NAMALWA (cell line): ENCODE measurements around the gene FZD2.
"Not testable (repeated sequence)": the region's sequence is repeated elsewhere in the genome, so short reads cannot be mapped to it uniquely, and the experiment has no call there.

ENCODE experiments used
- DNase-seq: peaks from one replicate; pipeline ENCODE4 v3.0.0-alpha.2; 2015; ENCODE audit warnings: low spot score

FZD2 gene

DNA sequence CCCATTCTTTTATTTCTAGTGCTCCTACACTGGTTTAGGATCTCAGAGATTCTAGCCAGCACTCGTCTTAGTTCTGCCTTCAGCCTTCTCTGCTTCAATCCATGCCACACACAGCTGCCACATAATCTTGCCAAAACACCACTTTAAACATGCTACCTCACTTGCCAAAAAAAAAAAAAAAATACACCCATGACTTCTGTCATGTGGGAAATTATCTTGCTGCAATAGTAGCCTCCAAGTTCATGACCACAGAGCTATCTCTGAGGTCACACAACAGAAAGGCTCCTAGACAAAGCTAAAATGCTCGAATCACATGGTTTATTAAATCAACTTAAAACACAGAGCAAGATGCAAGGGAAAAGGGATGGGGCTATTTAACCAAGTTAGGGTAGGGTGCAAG is 18.1 kb downstream of the FZD2 start:
- DNase-seq = no peak

DNA sequence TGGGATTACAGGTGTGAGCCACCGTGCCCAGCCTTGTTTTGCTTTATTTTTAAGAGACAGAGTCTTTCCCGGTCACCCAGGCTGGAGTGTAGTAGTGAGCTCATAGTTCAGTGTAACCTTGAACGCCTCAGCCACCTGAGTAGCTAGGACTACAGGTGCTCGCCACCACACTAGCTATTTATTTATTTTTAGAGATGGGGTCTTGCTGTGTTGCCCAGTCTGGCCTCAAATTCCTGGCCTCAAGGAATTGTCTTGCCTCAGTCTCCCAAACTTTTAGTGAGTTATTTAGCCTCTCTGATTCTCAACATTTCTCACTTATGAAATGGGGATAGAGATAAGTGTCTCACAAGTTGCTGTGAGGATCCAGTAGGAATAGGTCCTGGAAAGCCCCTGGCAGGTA is 21.7 kb downstream of the FZD2 start:
- no peak for DNase-seq

DNA sequence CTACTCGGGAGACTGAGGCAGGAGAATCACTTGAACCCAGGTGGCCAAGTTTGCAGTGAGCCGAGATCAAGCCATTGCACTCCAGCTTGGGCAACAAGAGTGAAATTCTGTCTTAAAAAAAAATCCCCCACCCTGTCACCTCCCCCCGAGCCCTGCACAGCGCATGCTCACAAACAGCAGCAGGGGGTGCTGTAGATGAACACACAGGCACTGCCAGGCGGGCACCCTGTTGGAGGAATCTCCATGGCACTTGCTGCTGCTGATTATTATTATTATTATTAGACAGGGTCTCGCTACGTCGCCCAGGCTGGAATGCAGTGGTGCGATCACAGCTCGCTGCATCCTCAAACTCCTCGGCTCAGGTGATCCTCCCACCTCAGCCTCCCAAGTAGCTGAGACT is 24.6 kb downstream of the FZD2 start:
- peak; percentile 60 for DNase-seq

DNA sequence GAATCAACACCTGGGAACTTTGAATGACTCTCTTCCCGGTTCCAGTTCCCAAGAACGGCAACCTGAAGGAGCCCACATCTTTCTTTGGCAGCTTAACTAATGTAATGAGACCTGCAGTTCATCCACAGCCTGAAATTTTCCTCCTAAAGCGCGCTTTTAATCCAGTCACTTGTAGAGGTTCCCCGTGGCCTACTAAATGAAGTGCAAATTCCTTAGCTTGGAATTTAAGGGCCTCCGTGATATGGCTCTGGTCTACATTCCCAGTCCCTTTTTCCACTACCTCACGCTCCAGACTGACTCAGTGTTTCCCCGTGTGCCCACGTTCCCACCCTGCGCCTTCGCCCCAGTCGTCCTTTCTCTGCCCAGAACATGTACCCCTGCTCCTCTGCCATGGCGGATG is 27.2 kb downstream of the FZD2 start:
- no peak for DNase-seq

DNA sequence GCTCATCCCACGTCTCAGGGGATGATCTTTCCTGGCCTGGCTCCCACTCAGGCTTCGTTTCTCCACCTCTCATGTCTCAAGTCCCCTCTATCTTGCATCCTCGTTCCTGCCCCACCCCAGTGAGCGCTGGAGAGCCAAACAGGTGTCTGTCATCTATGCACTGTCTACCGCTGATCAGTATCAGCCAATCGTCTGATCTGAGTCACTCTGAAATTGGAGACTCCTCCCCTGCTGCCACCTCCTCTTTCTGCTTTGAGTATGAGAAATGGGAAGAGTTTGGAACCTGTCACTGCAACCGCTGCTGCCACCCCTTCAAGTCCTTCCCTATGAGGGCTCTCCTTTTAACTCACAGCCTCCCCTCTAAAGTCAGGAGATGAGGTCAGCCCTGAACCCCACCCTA is 28.0 kb downstream of the FZD2 start:
- DNase-seq = no peak

DNA sequence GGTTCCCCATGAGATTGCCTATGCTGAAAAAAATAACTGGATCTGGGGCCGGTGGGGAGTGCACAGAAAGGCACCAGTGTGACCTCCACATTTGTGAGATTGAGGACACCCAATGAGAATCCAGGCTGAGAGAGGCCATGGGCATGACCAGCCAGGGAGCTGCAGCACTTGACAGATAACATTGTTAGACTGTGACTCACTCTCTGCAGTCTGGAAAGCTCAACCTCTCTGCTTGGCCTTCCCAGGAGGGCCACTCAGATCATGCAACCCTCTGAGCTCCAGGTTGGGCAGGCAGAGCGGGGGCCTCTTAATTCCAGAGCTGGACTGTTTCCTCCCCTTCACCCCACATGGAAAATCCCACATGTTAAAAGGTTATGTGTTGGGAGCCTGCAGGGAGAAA is 30.1 kb downstream of the FZD2 start:
- DNase-seq = no peak

DNA sequence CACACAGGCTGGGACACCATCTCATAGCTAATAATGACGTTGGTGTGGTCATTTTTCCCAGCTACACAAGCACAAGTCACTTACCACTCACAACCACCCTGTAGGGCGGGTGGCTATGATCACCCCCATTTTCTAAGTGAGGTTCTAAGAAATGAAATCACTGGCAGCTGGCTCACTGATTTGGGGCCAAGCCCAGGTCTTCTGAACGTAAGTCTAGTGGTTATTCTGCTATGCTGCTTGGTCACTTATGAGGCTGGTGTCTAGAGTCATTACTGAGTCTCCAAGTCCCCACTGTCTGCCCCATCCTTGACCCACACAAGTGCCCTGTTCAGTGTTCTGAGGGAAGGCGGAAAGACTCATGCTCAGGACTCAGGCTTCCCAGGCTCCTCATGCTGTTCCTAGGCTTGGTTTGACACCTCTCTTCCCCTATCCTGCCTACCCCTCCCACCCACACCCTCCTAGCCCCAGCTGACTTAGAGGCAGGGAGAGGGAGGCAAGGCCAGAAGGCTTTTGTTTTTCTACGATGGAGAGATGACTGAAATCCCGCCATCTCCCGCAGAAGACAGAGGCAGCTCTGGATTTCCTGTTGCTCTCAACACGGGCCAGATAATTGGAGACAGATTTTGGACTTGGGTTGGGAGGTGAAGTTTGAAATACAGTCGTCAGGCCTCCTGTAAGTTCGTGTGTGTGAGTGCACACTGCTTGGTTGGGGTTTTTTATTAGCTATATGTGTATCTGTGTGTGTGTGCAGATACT is 32.2 kb downstream of the FZD2 start:
- DNase-seq = no peak

DNA sequence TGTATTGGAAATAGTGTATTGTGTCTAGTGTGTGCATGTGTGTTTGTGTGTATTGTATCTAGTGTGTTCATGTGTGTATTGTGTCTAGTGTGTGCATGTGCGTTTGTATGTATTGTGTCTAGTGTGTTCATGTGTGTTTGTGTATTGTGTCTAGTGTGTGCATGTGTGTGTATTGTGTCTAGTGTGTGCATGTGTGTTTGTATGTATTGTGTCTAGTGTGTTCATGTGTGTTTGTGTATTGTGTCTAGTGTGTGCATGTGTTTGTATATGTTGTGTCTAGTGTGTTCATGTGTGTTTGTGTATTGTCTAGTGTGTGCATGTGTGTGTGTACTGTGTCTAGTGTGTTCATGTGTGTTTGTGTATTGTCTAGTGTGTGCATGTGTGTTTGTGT is 32.8 kb downstream of the FZD2 start:
- DNase-seq = not testable (repeated sequence)

DNA sequence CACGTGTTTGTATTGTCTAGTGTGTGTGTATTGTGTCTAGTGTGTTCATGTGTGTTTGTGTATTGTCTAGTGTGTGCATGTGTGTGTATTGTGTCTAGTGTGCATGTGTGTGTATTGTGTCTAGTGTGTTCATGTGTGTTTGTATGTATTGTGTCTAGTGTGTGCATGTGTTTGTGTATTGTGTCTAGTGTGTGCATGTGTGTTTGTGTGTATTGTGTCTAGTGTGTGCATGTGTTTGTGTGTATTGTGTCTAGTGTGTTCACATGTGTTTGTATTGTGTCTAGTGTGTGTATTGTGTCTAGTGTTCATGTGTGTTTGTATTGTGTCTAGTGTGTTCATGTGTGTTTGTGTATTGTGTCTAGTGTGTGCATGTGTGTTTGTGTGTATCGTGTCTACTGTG is 33.5 kb downstream of the FZD2 start:
- not testable (repeated sequence) for DNase-seq

DNA sequence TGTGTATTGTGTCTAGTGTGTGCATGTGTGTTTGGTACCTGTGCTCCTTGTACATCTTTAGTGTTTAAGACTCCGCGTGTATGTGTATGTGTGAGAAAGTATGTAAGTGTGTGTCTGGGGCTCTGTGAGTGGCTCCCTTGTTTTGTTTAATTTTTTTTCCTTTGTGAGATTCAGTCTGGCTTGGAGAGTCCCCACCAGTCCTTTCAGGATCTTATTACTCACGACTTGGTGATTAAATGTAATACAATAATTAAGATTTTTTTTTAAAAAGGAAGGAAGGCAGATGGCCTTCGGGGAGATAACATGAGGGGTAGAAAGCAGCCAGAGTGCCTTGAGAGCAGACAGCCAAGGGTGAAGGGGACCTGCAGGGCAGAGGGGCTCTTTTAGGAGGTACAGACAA is 33.9 kb downstream of the FZD2 start:
- DNase-seq = no peak

DNA sequence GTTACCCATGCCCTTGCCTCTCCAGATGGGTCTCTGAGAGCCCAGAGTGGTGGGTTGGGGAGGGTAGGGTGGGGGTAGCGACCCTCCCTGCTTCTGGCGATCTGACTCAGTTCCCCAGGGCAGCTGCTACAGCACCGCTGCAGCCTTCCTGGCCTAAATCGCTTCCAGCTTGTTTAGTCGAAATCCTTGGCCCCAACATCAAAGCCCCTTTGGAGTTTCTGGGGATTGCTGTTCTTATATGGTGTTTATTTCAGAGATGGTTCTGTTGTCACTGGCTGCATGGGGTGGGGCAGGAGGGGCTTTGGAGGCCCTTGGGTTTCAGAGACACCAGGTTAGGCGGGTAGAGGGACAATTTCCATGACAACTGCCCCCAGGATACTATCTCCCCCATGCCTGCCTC is 35.9 kb downstream of the FZD2 start:
- DNase-seq = no peak

DNA sequence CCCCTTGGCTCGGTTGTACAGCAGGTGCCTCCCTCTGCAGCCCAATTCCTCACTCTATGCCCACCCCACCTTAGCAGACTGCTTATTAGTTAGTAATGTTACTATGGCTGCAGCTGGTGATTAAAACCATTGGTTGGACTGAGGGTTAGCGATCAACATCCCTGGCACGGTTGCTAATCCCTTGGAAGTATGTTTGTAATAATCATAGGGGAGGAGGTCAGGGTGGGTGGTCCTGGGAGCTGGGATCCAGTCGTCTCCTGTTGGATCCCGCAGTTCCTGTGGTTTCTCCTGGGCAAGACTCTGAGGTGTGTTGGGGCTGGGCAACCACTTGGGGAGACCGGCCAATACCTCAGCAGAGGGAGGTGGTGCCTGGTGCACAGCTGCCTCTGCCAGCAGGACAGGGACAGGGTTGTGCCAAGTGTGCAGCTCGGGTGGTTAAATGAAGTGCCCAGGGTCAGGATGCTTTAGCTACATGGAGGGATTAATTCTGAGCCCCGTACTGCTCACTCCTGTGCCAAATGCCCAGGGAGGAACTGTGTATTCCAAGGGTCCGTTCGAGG is 38.0 kb downstream of the FZD2 start:
- no peak for DNase-seq

DNA sequence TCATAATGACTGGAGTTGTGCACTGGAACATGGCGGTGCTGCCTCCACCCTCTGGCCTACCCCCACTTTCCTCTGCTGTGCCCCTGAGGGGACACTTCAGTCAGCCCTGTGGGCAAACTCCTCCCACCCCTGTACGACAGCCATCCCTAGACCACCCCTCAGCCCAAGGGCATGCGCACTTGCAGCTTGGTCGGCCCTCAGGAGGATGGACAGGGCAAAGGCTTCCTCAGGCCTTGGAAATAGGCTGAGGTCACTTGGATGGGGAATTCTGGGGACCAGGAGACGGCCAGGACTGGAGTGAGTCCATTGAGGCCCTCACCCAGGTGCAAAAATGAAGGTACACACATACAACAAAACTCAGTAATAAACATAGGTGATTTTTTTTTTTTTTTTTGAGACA is 41.0 kb downstream of the FZD2 start:
- no peak for DNase-seq

DNA sequence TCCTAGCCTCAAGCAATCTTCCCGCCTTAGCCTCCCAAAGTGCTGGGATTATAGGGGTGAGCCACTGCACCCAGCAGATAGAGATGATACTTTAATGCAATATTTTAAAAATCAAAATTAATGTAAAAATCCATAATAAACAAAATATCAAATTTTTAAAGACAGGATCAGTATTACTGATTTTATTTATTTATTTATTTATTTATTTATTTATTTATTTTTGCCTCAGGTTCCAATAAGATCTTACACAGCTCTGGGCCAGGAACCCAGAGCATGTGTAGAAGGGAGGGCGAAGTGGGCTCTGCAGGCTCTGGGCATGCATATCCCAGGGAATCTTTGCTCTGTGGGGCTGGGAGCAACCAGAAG is 41.6 kb downstream of the FZD2 start:
- DNase-seq = no peak

DNA sequence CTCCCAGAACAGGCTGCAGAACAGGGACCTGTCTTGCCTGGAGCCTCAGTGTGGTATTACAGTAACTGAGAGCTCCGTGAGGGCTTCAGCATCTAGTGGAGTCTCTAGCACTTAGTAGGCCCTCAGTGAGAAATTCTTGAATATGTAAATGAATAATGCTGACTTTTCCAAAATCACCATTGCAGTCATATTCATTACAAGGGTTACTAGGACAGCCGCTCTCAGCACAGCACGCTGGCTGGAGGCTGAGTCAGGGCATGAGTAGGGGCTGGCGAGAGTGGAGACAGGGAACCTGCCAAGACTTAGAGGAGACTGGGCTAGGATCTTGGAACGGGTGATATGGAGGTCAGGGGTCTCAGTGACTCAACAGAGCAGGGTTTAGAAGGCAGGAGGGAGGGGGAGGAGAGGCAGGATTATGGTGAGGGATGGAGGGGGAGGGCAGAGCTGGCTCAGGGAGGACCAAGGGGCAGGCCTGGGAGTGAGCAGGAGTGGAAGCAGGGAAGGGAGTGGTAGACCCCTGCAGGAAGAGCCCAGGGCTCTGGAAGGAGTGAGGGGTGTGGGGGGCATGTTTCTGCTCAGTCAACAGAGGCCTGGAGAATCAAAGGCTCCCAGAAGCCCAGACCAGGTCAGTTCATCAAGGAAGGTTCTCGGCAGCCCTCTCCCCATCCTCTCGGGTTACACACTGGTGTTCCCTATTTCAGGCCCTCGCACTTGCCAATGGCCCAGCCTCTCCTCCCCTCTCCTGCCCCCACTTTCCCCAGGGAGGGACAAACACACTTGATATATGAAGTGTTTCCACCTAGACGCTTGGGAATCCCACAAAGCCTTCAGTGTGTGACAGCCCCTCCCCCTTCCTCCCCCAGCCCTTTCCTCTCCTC is 42.3 kb downstream of the FZD2 start:
- DNase-seq = no peak

DNA sequence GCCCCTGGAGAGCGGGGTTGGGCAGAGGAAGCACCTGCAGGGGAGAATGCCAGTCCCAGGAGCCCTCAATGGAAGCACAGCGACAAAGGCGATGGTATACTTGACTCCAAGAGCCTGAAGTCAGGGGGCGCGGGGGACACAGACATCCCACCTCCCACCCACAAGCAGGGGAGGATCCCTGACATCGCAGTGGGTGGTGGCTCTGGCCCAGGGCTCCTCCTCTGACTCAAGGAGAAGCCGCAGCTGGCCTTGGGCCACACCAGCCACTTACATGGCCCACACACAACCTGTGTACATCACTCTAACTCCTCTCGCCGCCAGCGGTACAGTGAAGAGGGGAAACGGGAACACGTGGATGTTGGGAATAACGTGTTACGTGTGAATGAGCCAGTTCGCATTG is 44.3 kb downstream of the FZD2 start:
- no peak for DNase-seq

DNA sequence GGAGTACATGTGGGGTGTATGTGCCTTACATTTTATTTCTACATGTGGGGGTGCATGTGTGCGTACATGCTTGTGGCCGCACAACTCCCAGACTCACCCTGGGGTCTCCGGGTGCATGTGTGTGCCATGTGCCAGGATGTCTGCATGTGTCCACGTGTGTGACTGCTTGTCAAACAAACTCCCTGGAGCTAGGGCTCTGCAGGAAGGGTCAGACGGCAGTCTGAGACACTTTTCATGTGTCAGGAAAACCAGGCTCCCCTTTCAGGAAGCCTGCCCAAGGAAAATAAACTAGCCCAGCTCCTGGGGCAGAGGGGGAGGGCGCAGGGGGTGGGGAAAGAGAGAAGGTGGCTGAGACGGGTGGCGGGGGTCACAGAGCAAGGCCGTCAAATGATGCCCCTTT is 44.7 kb downstream of the FZD2 start:
- DNase-seq = no peak

DNA sequence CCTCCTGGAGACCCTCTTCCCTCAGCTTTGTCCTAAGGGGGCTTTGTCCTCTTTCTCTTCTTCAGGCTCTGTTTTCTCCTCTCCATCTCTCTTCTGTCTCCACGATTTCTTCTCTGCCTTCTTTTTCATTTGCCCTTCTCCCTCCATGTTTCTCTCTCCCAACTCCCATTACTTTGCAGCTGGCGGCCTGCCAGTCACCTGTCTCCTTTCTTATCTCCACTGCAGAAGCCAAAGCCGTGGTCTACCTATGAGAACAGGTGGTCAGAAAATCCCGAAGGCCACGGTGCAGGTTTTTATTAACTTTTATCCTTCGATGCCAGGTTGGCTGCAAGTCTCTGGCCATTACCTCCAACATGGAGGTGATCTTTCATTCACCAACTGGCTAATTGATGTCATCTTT is 45.1 kb downstream of the FZD2 start:
- DNase-seq = no peak

DNA sequence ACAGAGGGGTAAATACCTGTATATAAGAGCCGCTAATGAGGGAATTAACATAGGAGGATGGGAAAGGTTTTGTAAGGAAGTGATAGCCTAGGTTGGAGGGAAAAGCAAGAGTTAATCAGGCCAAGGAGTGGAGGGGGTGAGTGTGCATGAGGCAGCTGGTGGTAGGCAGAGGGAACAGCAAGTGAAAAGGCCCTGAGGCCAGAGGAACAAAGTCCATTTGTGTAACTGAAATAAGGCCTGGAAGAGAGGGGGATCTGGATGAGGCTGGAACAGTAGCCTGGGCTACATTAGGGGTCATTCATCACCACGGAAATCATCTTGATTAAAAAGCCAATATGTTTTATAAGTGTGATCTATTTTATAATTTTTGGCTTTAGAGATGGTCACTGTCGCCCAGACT is 45.7 kb downstream of the FZD2 start:
- DNase-seq = no peak

DNA sequence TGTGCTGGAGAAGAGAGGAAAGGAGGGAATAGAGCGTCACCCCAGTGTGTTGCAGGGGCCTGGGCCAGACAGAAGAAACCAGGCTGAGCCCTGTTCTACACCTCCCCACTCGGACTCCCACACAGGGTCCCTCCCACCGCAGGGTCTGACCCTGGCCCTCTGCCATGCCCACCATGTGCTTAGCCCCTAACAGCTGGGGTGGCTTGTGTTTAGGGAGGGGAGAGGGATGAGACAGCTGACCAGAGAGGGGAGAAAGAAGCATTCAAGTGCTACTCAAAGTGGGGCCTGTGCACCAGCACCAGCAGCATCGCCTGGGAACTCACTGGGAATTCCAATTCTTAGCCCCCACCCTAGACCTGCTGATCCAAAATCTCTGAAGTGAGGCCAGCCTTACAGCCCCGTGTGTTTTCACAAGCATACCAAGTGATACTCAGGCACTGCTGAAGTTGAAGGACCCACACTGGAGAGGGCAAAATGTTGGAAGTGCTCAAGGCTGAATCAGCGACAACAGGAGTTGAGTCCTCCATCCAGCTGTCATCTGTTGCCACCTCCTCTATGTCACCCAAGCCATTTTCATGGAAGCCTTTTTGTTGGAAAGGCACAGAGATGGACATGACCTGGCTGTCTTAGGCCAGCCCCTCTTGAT is 47.0 kb downstream of the FZD2 start:
- DNase-seq = no peak

DNA sequence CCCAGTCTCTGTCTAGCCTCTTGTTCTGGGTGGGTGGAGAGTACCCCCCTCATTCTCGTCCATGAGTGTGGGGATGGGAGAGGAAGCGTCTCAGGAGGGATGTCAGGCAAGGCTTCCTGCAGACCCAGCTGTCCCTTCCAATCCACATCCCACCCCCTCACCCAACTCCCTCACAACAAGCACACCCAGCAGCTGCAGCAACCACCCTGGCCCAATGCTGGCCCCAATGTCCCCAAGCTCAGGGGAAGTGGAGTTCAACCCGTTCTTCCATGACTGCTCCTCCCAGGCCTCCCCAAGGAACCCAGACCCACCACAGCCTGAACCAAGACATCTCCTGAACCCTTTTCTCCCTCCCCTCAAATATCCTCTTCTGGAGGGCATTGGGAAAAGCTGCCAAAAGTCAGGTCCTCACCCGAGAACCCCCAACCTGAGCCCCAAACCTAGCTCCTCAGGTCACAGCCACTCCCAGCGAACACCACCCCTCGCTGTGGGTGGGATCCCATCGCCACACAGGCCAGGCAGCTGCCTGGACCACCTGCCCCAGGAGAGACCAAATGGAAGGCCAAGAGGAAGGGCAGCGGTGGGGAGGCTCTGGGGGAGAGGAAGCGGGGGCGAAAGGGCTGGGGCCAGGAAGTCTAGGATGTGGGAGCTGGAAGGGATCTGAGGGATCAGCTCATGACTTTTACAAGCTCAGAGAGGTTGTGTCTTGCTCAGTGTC is 47.6 kb downstream of the FZD2 start:
- no peak for DNase-seq

DNA sequence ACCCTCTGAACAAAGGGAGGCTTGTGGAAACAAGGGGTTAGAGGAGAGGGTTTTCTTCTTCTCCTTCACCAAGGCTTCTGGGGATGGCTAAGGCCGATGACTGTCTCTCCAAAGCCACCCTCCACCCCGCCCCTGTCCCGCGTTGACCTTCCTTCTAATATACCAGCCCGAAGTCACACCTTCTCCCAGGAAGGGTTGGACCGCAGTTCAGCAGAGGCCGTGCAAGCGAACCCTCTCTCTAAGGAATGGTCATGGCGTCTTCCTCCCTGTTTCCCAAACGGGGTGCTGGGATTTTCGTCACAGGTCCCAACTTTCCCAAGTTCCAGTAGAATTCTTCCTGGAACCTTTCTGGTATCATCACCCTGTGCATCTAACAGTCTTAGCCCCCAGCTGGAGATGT is 49.4 kb downstream of the FZD2 start:
- no peak for DNase-seq
